IPS-15b (cell line): ENCODE results near the gene MSI1.

Experiments used
- H3K27me3 ChIP-seq: one replicate; pipeline ENCODE4 v1.6.1; 2013; ENCODE audit warnings: low read length; ENCODE audit not compliant: control insufficient read depth, insufficient read depth
- H3K36me3 ChIP-seq: one replicate; pipeline ENCODE4 v1.6.1; 2013; ENCODE audit warnings: low read length; ENCODE audit not compliant: control insufficient read depth, insufficient read depth
- H3K4me1 ChIP-seq: one replicate; pipeline ENCODE4 v1.6.1; 2013; ENCODE audit warnings: mild to moderate bottlenecking, low read length; ENCODE audit not compliant: control insufficient read depth, insufficient read depth
- H3K4me3 ChIP-seq: one replicate; pipeline ENCODE4 v1.5.1; 2013; ENCODE audit warnings: low read depth, low read length
- H3K9ac ChIP-seq: one replicate; pipeline ENCODE4 v1.6.1; 2013; ENCODE audit warnings: low read depth, mild to moderate bottlenecking, low read length
- H3K9me3 ChIP-seq: one replicate; pipeline ENCODE4 v1.6.1; 2013; ENCODE audit warnings: mild to moderate bottlenecking, low read length; ENCODE audit not compliant: control insufficient read depth, insufficient read depth

MSI1 gene

DNA sequence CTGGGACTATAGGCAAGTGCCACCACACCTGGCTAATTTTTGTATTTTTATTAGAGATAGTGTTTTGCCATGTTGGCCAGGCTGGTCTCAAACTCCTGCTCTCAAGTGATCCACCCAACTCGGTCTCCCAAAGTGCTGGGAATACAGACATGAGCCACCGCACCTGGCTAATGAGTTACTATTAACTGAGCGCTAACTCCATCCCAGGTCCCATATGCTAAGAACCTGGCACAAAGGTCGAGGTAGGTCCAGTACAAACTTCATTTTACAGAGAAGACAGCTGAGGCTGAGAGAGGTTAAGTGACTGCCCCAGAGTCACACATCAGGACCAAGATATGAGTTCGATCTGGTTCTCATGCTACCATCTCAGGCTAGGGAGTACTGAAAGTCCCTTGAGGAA lies 36.9 kb downstream of the MSI1 start:
- Histone ChIP-seq H3K9me3 (peaks cover 3% of the 10 kb centered on the region), H3K4me3 (no peak overlapping the region)

DNA sequence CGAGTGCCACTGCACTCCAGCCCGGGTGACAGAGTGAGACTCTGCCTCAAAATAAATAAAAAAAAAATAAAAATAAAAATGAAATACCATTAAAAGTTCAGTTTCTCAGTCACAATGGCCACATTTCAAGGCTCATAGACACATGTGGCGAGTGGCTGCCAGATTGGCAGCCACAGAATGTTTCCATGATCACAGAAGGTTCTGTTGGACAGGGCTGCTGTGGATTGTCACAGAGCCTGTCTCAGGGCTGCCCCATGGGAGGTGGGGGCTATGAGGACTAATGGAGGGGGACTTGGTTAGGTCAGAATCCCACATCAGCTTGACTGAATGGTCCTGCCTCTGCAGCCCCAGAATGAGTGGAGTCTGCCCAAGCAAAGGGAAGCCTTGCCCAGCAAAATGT lies 37.6 kb downstream of the MSI1 start:
- no peaks in the 10 kb centered on the region for H3K36me3 ChIP-seq
- H3K27me3 ChIP-seq = no peaks in the 10 kb centered on the region
- no peak overlapping the region for H3K9ac ChIP-seq
- peaks cover 3% of the 10 kb centered on the region for H3K9me3 ChIP-seq
- H3K4me1 ChIP-seq = no peaks in the 10 kb centered on the region
- H3K4me3 ChIP-seq = no peak overlapping the region

More for the DNA sequence above, 36.9 kb downstream of the MSI1 start:
- H3K9ac ChIP-seq = no peak overlapping the region
- no peaks in the 10 kb centered on the region for H3K4me1 ChIP-seq
- H3K36me3 ChIP-seq = no peaks in the 10 kb centered on the region
- H3K27me3 ChIP-seq = no peaks in the 10 kb centered on the region

DNA sequence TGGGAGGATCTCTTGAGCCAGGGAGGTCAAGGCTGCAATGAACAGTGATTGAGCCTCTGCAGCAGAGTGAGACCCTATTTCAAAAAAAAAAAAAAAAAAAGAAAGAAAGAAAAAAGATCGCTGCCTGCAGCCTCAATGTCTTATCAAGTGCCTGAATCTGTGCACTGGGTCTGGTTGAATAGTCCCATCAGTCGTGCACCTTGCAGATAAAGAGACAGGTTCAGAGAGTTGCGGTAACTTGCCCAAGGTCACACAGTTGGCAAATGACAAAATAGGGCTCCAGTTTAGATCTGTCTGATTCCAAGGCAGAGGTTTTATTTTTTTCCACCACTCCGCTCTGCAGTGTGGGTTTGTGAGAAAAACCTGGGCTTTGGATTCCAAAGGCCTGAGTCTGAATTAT lies 40.7 kb downstream of the MSI1 start:
- Histone ChIP-seq H3K4me3 (no peak overlapping the region), H3K9ac (peak overlapping the region; percentile 47)

DNA sequence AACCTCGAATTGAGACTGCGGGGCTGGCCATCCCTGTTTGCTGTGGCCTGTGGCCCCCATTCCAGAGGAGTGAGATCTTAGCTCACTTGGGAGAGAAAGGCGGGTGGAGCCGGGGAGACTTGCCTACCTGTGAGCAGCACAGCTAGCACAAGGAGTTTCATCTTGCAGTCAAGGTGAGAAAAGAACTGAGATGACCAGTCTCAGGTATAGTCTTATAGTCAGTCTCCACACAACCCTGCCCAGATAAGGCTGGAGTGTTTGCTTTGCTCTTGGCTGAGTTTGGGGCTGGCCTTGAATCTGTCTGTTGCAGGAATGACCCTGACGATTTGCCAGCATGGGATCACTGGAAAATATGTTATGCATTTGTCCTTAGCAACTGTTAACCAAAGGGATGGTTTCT lies 41.4 kb downstream of the MSI1 start, which contains the start of gene PLA2G1B:
Gene PLA2G1B, minus strand, starts transcription at position 187 of the 400 bp plus-strand sequence. Its CDS starts 26 bp downstream, at position 161.
- Histone ChIP-seq H3K4me1 (no peaks in the 10 kb centered on the region), H3K9ac (peak within 1 kb of the TSS; percentile 47), H3K4me3 (no peak within 1 kb of the TSS), H3K9me3 (no peaks in the 10 kb centered on the region), H3K36me3 (no peaks in the 10 kb centered on the region), H3K27me3 (no peaks in the 10 kb centered on the region)

More for the DNA sequence above, 40.7 kb downstream of the MSI1 start:
- Histone ChIP-seq H3K4me1 (no peaks in the 10 kb centered on the region), H3K27me3 (no peaks in the 10 kb centered on the region), H3K36me3 (no peaks in the 10 kb centered on the region), H3K9me3 (no peaks in the 10 kb centered on the region)

DNA sequence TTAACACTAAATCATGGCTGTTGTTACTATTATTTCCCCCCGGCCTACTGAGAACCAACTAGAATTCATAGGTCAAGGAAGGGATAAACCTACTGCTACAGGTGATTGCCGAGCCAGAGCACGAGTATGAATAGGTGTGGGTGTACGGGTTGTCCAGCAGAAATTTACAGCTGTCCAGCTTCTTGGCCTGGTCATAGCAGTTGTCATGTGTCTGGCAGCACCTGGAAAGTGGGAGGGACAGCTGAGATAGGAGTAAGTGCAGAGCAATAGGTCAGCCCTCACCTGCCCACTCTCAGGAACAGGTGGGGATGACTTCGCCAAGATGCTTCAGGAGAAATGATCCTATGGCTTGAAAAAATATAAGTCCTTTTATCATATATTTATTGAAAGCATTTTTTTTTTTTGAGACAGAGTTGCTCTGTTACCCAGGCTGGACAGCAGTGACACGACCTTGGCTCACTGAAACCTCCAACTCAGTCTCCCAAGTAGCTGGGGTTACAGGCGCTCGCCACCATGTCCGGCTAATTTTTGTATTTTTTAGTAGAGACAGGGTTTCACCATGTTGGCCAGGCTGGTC lies 44.0 kb downstream of the MSI1 start:
- Histone ChIP-seq H3K36me3 (no peaks in the 10 kb centered on the region), H3K27me3 (no peaks in the 10 kb centered on the region), H3K9me3 (no peaks in the 10 kb centered on the region), H3K4me1 (no peaks in the 10 kb centered on the region), H3K4me3 (no peak overlapping the region), H3K9ac (no peak overlapping the region)

DNA sequence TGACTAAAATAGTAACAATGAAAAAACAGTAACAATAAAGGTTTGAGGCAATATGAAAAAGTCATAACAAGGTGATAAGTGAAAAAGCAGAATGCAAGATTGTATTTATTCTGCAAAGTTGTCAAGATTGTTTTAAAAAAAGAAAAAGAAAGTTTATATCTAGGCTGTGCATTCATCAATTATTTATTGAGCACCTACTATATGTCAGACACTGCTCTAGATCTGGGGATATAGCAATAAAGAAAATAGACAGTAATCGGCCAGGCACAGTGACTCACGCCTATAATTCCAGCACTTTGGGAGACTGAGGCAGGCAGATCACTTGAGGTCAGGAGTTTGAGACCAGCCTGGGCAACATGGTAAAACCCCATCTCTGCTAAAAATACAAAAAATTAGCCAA lies 45.2 kb downstream of the MSI1 start:
- H3K4me1 ChIP-seq = no peaks in the 10 kb centered on the region

DNA sequence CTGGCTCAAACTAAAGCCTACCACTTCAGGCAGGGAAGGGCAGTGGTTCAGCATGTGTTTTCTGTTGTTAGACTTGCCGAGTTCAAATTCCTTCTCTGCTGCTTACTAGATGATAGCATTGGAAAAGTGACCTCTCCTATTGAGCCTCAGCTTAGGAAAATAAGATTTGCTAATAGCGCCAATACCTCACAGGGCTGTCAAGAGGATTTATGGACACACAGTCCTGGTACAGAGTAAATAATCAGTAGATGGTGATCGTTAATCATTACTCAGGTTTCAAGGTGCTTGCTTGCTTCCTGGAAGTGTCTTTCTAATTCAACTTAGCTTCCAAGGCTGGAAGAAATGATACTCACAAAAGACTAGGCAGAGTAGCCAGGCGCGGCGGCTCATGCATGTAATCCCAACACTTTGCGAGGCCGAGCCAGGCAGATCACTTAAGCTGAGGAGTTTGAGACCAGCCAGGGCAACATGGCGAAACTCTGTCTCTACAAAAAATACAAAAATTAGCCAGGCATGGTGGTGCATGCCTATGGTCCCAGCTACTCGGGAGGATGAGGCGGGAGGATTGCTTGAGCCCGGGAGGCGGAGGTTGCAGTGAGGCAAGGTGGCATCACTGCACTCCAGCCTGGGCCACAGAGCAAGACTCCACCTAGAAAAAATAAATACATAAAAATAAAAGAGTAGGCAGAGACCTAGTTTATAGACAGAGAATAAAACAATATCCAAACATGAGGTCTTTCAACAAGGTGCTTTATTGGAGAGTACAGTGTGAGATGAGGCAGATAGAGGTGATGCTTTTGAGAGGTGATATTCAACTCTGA lies 47.4 kb downstream of the MSI1 start:
- Histone ChIP-seq H3K36me3 (no peaks in the 10 kb centered on the region), H3K27me3 (no peaks in the 10 kb centered on the region), H3K4me1 (no peaks in the 10 kb centered on the region), H3K4me3 (no peak overlapping the region), H3K9me3 (no peaks in the 10 kb centered on the region), H3K9ac (no peak overlapping the region)

More for the DNA sequence above, 45.2 kb downstream of the MSI1 start:
- H3K9ac ChIP-seq = no peak overlapping the region
- H3K27me3 ChIP-seq = no peaks in the 10 kb centered on the region
- H3K9me3 ChIP-seq = no peaks in the 10 kb centered on the region
- no peaks in the 10 kb centered on the region for H3K36me3 ChIP-seq
- no peak overlapping the region for H3K4me3 ChIP-seq

DNA sequence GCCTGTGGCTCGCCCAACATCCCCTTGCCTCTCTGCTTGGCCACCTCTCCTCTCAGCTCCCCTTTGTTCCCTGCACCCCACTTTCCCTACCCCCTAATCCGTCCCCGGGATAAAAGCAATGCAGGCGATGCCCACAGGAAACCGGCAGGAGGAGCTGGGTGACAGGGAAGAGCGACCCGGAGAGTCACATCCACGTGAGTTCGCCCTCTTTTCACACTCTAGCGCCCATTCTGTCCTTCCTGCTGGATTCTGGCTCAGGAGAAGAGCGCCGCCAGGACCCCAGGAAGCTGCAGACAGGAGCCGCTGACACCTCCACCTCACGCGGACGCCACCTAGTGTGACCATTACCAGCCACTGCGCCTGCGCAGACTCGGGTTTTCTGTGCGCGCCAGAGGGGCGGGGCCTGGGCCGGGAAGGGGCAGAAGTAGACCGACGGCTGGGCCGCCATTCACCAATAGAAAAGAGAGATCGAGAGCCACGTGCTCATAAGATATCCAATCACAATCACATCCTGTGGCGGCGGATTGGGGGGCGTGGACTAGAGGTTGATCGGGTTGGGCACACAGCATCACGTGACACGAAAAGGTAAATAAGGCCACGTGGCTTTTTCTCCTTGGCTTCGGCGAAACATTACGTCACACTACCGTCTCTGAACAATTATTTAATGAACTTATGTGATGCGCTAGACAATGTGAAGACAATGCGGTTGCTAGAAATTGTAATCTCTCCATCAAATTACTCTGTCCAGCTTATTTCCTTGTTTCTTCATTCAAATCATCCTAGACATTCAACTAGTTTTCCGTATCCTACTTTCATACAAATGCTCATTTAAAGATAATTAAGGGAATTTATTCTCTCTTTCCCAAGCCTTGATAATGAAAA lies 51.5 kb downstream of the MSI1 start:
- Histone ChIP-seq H3K9me3 (no peaks in the 10 kb centered on the region), H3K27me3 (no peaks in the 10 kb centered on the region), H3K9ac (peak overlapping the region; percentile 67), H3K4me3 (peak overlapping the region; percentile 88), H3K36me3 (no peaks in the 10 kb centered on the region), H3K4me1 (no peaks in the 10 kb centered on the region)

DNA sequence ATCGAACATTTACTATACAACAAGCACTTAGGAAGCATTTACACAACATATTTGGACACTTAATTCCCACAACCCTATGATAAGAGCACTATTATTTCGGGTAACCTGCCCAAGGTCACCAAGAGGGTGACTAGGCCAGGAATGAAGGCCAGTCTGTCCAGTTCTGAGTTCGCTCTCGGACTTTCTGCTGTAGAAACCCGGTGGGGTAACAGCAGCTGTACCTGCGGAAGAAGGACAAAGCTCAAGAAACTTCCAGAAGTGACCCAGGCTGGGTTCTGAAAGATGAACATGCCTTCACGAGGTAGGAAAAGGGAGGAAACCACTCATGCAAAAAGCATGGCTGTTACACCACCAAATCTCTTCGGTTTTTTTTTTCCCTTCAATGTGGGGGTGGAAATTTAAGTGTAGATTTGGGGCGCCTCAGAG lies 52.2 kb downstream of the MSI1 start:
- peak overlapping the region; percentile 67 for H3K9ac ChIP-seq
- no peaks in the 10 kb centered on the region for H3K4me1 ChIP-seq
- H3K9me3 ChIP-seq = no peaks in the 10 kb centered on the region
- H3K27me3 ChIP-seq = no peaks in the 10 kb centered on the region
- peak overlapping the region; percentile 88 for H3K4me3 ChIP-seq
- H3K36me3 ChIP-seq = no peaks in the 10 kb centered on the region

DNA sequence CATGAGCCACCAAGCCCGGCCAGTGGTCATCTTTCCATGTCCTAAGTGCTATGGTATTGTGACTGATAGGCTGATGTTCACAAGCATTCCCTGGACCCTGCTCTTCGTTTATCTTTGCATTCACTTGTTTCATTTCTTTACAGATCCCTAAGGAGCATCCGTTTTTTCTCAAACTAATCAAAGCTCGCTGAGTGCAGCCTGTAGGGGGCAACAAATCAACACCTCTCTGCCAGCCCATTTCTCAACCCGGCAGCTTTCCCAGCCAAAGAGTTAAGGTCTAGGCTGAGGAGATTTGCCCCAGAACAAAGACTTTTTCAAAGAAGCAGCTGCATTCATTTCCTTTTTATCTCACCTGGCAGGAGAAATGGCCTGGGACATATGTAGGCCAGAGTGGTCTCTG lies 54.7 kb downstream of the MSI1 start:
- Histone ChIP-seq H3K9ac (no peak overlapping the region), H3K9me3 (no peaks in the 10 kb centered on the region), H3K4me3 (no peak overlapping the region), H3K27me3 (no peaks in the 10 kb centered on the region), H3K36me3 (no peaks in the 10 kb centered on the region), H3K4me1 (no peaks in the 10 kb centered on the region)

DNA sequence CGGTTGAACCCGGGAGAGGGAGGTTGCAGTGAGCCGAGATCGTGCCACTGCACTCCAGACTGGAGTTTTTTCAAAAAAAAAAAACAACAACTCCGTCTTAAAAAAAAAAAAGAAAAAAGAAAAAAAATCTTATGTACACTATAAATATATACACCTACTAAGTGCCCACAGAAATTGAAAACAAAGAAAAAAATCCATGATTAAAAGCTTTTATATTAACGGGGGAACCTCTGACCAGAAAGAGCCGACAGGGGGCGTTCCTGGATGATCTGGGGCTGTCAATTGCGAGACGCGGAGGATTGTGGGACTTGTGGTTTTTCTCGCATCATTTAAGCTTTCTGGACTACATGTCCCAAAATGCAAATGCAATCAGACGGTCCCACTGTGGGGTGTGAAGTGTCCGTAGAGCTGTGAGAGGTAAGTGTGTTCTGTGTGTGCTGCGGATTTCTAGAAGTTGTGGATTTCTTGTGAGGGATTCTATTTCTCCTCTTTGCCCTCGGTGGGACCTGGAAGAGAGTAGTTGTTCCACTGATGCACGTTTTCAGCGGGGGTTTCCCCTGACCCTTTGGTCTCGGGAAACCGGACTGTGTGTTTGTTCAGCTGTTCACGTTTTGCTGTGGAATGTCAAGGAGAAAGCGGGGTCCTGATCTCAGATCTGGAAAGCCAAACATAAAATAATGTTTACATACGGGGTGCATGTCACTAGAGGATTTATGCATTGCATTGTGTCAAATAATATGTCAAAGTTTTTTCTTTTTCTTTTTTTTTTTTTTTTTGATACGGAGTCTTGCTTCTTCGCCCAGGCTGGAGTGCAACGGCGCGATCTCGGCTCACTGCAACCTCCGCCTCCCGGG lies 66.8 kb downstream of the MSI1 start, which contains the start of gene SIRT4:
Gene SIRT4, plus strand, starts transcription at position 360 of the 854 bp plus-strand sequence. CDS start 1,241 bp downstream, outside the sequence.
- H3K9ac ChIP-seq = peak within 1 kb of the TSS; percentile 91

More for the DNA sequence above, 66.8 kb downstream of the MSI1 start, which contains the start of gene SIRT4:
- no peaks in the 10 kb centered on the region for H3K4me1 ChIP-seq
- no peaks in the 10 kb centered on the region for H3K36me3 ChIP-seq
- H3K9me3 ChIP-seq = no peaks in the 10 kb centered on the region
- no peaks in the 10 kb centered on the region for H3K27me3 ChIP-seq
- peak within 1 kb of the TSS; percentile 98 for H3K4me3 ChIP-seq
